ENCODE measurements around the gene CDH15. TPM values are rescaled to one million over a fixed set of nuclear protein-coding genes. Genes with fewer than 3 reads are reported as not detected.

The CDH15 gene
- total RNA-seq, 1 experiment from 2014 or later, result 0.46 TPM

DNA sequence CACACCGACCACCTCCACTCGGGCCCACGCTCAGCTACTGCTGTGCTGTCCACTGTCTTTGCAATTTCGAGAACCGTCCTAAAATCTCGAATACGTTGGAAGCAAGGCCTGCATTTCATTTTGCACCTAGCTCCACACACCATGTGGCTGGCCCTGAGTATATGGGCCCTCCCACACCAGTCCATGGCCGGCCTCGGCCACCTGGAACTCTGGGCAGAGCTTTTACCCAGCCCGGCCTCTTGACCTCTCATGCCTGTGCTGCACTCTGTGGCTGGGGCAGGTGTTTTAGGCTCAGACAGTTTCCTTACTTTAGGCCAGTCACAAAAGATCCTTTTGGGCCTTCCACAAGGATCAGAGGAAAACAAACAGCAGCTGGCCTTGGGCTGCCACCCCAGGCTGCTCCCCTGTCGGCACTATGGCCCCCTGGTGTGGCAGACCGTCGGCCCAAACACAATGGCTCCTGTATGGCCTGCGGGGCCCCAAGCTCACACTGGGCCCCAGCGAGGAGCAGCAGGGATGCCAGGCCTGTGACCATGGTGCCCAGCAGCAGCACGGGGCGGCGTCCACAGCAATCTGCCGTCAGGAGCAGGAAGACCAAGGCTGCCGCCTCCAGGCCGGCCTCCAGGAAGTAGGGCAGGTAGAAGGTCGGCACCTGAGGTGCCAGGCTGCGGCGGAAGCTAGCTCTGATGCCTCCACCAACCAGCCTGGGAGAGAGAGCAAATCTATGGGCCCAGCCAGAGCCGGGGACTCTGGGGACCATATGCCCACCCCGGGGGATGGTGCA, 26.3 kb downstream of the CDH15 start:
- ChIA-PET POLR2A (interaction anchor here (1.0 kb wide), 1 partner anchor 368 kb away, joined by 3 read pairs; no protein-coding TSS in a partner anchor), CTCF (interaction anchor here (1.2 kb wide), 1 partner anchor 460 kb away, joined by 3 read pairs; no protein-coding TSS in a partner anchor)
- TF ChIP-seq, protein P1, sequence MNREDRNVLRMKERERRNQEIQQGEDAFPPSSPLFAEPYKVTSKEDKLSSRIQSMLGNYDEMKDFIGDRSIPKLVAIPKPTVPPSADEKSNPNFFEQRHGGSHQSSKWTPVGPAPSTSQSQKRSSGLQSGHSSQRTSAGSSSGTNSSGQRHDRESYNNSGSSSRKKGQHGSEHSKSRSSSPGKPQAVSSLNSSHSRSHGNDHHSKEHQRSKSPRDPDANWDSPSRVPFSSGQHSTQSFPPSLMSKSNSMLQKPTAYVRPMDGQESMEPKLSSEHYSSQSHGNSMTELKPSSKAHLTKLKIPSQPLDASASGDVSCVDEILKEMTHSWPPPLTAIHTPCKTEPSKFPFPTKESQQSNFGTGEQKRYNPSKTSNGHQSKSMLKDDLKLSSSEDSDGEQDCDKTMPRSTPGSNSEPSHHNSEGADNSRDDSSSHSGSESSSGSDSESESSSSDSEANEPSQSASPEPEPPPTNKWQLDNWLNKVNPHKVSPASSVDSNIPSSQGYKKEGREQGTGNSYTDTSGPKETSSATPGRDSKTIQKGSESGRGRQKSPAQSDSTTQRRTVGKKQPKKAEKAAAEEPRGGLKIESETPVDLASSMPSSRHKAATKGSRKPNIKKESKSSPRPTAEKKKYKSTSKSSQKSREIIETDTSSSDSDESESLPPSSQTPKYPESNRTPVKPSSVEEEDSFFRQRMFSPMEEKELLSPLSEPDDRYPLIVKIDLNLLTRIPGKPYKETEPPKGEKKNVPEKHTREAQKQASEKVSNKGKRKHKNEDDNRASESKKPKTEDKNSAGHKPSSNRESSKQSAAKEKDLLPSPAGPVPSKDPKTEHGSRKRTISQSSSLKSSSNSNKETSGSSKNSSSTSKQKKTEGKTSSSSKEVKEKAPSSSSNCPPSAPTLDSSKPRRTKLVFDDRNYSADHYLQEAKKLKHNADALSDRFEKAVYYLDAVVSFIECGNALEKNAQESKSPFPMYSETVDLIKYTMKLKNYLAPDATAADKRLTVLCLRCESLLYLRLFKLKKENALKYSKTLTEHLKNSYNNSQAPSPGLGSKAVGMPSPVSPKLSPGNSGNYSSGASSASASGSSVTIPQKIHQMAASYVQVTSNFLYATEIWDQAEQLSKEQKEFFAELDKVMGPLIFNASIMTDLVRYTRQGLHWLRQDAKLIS (CRISPR knock-in tag; IDR thresholded peaks at IDR 0.05; ENCODE audit: borderline replicate concordance), result no peak
- TF ChIP-seq, protein P2, sequence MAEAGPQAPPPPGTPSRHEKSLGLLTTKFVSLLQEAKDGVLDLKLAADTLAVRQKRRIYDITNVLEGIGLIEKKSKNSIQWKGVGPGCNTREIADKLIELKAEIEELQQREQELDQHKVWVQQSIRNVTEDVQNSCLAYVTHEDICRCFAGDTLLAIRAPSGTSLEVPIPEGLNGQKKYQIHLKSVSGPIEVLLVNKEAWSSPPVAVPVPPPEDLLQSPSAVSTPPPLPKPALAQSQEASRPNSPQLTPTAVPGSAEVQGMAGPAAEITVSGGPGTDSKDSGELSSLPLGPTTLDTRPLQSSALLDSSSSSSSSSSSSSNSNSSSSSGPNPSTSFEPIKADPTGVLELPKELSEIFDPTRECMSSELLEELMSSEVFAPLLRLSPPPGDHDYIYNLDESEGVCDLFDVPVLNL (CRISPR knock-in tag; IDR thresholded peaks at IDR 0.05; ENCODE audit: borderline replicate concordance, low read depth), result no peak
- TF ChIP-seq, protein P3, sequence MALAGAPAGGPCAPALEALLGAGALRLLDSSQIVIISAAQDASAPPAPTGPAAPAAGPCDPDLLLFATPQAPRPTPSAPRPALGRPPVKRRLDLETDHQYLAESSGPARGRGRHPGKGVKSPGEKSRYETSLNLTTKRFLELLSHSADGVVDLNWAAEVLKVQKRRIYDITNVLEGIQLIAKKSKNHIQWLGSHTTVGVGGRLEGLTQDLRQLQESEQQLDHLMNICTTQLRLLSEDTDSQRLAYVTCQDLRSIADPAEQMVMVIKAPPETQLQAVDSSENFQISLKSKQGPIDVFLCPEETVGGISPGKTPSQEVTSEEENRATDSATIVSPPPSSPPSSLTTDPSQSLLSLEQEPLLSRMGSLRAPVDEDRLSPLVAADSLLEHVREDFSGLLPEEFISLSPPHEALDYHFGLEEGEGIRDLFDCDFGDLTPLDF (CRISPR knock-in tag; IDR thresholded peaks at IDR 0.05), result no peak
- TF ChIP-seq GABPB1 (CRISPR knock-in tag; IDR thresholded peaks at IDR 0.05), result peak; percentile 64; the same call in 1 of the 2 replicates
- no peak for TF ChIP-seq EMX1 (CRISPR knock-in tag; IDR thresholded peaks at IDR 0.05)
- no peak for TF ChIP-seq FOXJ3 (CRISPR knock-in tag; IDR thresholded peaks at IDR 0.05; ENCODE audit: borderline replicate concordance)
- no peak for TF ChIP-seq TEAD1 (CRISPR knock-in tag; IDR thresholded peaks at IDR 0.05)
- TF ChIP-seq, protein P4, sequence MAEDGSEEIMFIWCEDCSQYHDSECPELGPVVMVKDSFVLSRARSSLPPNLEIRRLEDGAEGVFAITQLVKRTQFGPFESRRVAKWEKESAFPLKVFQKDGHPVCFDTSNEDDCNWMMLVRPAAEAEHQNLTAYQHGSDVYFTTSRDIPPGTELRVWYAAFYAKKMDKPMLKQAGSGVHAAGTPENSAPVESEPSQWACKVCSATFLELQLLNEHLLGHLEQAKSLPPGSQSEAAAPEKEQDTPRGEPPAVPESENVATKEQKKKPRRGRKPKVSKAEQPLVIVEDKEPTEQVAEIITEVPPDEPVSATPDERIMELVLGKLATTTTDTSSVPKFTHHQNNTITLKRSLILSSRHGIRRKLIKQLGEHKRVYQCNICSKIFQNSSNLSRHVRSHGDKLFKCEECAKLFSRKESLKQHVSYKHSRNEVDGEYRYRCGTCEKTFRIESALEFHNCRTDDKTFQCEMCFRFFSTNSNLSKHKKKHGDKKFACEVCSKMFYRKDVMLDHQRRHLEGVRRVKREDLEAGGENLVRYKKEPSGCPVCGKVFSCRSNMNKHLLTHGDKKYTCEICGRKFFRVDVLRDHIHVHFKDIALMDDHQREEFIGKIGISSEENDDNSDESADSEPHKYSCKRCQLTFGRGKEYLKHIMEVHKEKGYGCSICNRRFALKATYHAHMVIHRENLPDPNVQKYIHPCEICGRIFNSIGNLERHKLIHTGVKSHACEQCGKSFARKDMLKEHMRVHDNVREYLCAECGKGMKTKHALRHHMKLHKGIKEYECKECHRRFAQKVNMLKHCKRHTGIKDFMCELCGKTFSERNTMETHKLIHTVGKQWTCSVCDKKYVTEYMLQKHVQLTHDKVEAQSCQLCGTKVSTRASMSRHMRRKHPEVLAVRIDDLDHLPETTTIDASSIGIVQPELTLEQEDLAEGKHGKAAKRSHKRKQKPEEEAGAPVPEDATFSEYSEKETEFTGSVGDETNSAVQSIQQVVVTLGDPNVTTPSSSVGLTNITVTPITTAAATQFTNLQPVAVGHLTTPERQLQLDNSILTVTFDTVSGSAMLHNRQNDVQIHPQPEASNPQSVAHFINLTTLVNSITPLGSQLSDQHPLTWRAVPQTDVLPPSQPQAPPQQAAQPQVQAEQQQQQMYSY (CRISPR knock-in tag; IDR thresholded peaks at IDR 0.05), result no peak
- no peak for TF ChIP-seq RELA (CRISPR knock-in tag; IDR thresholded peaks at IDR 0.05; ENCODE audit: borderline replicate concordance)
- TF ChIP-seq MXD4 (CRISPR knock-in tag; IDR thresholded peaks at IDR 0.05; ENCODE audit: borderline replicate concordance), result no peak
- peak; percentile 58; the same call in 1 of the 2 replicates for TF ChIP-seq ZNF423 (CRISPR knock-in tag; IDR thresholded peaks at IDR 0.05)
- no peak for TF ChIP-seq FOXK1 (CRISPR knock-in tag; IDR thresholded peaks at IDR 0.05)
- TF ChIP-seq, protein P5, sequence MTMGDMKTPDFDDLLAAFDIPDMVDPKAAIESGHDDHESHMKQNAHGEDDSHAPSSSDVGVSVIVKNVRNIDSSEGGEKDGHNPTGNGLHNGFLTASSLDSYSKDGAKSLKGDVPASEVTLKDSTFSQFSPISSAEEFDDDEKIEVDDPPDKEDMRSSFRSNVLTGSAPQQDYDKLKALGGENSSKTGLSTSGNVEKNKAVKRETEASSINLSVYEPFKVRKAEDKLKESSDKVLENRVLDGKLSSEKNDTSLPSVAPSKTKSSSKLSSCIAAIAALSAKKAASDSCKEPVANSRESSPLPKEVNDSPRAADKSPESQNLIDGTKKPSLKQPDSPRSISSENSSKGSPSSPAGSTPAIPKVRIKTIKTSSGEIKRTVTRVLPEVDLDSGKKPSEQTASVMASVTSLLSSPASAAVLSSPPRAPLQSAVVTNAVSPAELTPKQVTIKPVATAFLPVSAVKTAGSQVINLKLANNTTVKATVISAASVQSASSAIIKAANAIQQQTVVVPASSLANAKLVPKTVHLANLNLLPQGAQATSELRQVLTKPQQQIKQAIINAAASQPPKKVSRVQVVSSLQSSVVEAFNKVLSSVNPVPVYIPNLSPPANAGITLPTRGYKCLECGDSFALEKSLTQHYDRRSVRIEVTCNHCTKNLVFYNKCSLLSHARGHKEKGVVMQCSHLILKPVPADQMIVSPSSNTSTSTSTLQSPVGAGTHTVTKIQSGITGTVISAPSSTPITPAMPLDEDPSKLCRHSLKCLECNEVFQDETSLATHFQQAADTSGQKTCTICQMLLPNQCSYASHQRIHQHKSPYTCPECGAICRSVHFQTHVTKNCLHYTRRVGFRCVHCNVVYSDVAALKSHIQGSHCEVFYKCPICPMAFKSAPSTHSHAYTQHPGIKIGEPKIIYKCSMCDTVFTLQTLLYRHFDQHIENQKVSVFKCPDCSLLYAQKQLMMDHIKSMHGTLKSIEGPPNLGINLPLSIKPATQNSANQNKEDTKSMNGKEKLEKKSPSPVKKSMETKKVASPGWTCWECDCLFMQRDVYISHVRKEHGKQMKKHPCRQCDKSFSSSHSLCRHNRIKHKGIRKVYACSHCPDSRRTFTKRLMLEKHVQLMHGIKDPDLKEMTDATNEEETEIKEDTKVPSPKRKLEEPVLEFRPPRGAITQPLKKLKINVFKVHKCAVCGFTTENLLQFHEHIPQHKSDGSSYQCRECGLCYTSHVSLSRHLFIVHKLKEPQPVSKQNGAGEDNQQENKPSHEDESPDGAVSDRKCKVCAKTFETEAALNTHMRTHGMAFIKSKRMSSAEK (CRISPR knock-in tag; IDR thresholded peaks at IDR 0.05; ENCODE audit: borderline replicate concordance), result no peak
- TF ChIP-seq NR2C2 (CRISPR knock-in tag; IDR thresholded peaks at IDR 0.05), result no peak
- no peak for TF ChIP-seq JAZF1 (CRISPR knock-in tag; IDR thresholded peaks at IDR 0.05)
- no peak for TF ChIP-seq KAT7 (CRISPR knock-in tag; IDR thresholded peaks at IDR 0.05; ENCODE audit: borderline replicate concordance)
- TF ChIP-seq, protein P6, sequence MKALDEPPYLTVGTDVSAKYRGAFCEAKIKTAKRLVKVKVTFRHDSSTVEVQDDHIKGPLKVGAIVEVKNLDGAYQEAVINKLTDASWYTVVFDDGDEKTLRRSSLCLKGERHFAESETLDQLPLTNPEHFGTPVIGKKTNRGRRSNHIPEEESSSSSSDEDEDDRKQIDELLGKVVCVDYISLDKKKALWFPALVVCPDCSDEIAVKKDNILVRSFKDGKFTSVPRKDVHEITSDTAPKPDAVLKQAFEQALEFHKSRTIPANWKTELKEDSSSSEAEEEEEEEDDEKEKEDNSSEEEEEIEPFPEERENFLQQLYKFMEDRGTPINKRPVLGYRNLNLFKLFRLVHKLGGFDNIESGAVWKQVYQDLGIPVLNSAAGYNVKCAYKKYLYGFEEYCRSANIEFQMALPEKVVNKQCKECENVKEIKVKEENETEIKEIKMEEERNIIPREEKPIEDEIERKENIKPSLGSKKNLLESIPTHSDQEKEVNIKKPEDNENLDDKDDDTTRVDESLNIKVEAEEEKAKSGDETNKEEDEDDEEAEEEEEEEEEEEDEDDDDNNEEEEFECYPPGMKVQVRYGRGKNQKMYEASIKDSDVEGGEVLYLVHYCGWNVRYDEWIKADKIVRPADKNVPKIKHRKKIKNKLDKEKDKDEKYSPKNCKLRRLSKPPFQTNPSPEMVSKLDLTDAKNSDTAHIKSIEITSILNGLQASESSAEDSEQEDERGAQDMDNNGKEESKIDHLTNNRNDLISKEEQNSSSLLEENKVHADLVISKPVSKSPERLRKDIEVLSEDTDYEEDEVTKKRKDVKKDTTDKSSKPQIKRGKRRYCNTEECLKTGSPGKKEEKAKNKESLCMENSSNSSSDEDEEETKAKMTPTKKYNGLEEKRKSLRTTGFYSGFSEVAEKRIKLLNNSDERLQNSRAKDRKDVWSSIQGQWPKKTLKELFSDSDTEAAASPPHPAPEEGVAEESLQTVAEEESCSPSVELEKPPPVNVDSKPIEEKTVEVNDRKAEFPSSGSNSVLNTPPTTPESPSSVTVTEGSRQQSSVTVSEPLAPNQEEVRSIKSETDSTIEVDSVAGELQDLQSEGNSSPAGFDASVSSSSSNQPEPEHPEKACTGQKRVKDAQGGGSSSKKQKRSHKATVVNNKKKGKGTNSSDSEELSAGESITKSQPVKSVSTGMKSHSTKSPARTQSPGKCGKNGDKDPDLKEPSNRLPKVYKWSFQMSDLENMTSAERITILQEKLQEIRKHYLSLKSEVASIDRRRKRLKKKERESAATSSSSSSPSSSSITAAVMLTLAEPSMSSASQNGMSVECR (CRISPR knock-in tag; IDR thresholded peaks at IDR 0.05; ENCODE audit: borderline replicate concordance), result no peak
- Mint-ChIP-seq H3K36me3 (no peaks in the 10 kb centered on the region), H3K27ac (no peak overlapping the region; the same call in 1 of the 2 replicates), H3K27me3 (ENCODE audit: low read depth) (peaks cover 22% of the 10 kb centered on the region), H3K4me1 (no peaks in the 10 kb centered on the region), H3K4me3 (no peak overlapping the region), H3K9me3 (no peaks in the 10 kb centered on the region)
- no peak for DNase-seq (ENCODE audit: low spot score)
- no peak for ATAC-seq

All from WTC11 (cell line).